SHP77 (cell line): Measurements from ENCODE around the gene DNAJC11.
"Not testable (repeated sequence)": the region's sequence is repeated elsewhere in the genome, so short reads cannot be mapped to it uniquely, and the experiment has no call there.

Source experiments
- DNase-seq, 2 experiments: peaks; one replicate each; lab custom pipeline; 2025; lab: John Stamatoyannopoulos, UW

Gene DNAJC11

DNA sequence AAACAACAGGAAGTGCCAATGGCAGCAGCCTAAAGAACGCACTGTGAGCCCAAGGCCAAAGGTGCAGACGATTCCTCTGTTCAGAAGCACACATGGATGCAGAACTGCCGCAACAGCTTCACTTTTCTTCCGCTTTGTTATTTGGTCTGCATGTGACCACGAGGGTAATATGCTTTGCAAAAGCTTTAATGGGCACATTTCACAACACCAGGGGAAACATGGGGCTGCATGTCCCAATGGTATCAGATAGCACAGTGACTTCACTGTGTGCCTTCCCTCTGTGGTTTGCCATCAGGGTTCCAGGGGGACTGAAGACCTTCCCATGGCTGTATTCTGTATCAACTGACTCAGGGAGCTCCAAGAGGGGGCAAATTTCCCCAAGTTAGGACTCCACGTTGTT is 48.6 kb downstream of the DNAJC11 start:
- DNase-seq = no peak

GRCh38 chr1:6651909-6652308 is 49.7 kb downstream of the DNAJC11 start:
- no peak for DNase-seq

DNA sequence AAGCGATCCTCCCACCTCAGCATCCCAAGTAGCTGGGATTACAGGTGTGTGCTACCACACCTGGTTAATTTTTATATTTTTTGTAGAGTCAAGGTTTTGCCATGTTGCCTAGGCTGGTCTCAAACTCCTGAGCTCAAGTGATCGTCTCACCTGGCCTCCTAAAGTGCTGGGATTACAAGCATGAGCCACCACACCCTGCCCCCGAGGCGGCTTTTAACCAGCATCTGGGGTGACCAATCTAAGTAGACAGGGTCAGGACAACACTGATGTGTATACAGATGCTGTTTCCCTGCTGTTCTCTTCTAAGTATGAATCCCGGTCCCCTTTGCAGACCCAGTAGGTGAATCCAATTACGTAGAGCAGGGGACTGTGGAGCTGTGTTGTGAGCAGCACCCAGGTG is 53.1 kb downstream of the DNAJC11 start:
- DNase-seq = no peak

GRCh38 chr1:6646499-6647148 is 55.0 kb downstream of the DNAJC11 start:
- DNase-seq = peak; percentile 10 to 44

DNA sequence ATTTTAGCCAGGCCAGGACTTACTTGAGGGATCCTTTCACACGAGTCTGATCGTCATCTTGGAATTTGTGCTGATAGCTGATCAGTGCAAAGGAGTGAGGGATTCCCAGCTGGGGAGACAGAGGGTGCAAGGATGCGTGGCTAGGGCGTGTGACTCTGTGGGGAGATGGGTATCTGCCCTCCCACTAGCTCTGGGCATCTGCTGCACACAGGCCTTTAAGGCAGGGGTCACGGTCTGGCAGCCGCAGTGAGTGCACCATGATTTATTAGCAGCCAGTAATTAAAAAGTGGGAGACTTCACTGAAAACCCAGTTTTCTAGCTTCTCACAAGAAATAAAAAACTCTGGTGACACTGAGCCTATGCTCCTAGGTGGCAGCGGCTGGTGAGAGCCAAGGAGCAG is 56.6 kb downstream of the DNAJC11 start:
- DNase-seq = no peak

DNA sequence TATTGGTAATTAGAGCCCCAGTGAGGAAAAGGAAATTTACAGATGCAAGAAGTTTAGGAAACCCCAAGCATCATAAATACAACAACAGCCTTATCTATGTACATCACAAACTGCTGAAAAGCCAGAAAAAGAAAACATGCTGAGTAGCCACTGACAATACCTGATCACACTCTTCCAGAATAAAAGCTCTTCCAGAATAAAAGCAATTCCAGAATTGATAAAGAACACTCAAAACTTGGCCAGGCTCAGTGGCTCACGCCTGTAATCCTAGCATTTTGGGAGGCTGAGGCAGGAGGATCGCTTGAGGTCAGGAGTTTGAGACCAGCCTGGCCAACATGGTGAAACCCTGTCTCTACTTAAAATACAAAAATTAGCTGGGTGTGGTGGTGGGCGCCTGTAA is 60.7 kb downstream of the DNAJC11 start:
- DNase-seq = not testable (repeated sequence)

DNA sequence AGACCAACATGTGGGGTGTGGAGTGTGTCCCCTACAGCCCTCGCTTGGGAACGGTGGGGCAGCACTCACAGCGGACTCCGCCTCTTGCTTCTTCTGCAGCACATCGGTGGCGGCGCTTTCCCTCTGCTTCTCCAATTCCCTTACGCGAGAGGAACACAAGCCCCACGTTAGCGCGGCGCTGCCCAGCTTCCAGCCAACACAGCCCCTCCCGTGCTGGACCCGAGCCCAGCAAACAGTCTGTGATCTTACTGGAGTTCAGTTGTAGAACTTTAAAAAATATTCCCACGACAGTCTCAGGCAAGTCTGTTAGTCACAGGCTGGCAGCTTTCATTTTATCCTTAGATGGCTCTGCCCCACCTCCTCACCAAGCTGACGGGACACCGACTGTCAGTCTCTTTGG is 63.4 kb downstream of the DNAJC11 start:
- DNase-seq = no peak

- no peak for DNase-seq
Observed at GRCh38 chr1:6637770-6638169, 63.8 kb downstream of the DNAJC11 start.

GRCh38 chr1:6636778-6637177 is 64.8 kb downstream of the DNAJC11 start:
- not testable (repeated sequence) for DNase-seq

DNA sequence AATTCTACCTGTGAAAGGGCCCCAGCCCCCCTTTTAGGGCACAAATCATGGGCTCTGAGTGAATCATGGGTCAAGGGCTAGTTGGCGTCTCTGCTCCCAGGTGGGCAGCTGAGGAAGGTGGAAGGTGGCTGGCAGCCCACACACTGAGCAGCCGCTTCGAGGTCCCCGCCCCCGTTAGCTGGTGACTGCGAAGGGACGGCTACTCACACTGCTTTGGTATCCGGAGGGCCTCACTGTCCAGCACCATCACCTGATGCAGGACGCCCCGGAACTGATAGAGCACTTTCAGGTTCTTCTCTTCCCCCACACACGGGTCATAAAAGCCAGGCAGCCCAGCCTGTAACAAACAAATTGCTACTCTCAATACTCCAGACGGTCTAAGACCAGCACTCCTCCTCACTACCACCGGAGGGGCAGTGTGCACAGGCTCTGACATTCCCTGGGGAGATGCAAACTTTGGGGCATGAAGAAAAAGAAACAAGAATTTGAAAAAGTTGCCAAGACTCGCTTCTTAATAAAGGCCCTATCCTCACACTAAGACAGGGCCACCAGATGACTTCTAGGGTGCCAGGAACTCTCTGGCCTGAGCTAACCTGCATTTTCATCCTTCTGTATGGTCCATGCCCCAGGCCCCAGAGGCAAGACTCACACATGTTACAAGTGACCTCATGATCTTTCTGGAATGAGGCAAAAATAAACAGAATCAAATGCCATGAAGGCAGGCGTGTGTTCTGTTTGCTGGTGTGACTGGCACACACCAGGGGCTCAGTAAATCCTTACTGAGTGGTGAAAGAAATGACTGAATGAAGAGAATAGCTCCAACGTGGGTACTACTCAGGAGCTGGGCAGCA is 65.5 kb downstream of the DNAJC11 start:
- no peak for DNase-seq

- DNase-seq = no peak
Observed at GRCh38 chr1:6635161-6635909, 66.3 kb downstream of the DNAJC11 start.

DNA sequence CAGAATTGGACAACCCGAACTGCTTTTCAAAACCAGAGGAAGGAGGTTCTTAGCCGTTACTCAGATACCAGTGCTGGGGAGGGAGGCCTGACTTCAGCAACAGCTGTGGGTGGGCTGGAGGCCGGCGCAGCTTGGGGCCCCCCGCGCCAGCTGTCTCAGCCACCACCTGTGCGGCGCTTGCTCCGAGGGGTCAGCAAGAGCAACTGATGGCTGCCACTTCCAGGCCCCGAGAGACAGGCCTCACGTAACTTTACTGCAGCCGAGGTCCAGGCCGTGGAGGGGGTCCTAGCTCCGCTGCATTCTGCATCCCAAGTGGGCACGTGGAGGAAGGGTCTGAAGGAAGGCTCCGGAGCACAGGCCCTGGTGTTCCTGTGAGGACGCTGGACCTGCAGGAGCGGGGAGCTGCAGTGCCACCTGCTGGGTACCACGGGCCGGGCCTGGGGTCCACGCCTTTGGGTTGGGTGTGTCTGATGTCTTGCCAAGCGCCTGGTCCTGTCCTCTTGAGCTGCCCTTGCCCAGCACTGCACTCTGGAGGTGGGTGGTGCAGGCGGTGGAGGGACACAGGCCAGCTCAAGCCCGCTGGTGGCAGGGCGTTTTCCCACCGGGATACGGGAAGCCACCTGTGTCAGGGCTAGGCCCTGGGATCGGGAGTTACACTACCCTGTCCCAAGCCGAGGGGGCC is 67.1 kb downstream of the DNAJC11 start:
- DNase-seq = peak; percentile 32 to 40

- DNase-seq = no peak
Observed at GRCh38 chr1:6632588-6633514, 68.8 kb downstream of the DNAJC11 start.

DNA sequence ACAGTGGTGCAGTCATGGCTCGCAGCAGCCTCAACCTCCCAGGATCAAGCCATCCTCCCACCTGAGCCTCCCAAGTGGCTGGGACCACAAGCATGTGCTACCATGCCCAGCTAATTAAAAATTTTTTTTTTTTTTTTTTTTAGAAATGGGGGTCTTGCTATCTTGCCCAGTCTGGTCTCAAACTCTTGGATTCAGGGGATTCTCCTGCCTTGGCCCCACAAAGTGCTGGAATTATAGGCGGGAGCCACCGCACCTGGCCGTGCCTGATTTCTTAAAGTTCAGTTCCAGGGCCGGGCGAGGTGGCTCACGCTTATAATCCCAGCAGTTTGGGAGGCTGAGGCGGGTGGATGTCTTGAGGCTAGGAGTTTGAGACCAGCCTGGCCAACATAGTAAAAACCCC is 70.6 kb downstream of the DNAJC11 start:
- no peak for DNase-seq

DNA sequence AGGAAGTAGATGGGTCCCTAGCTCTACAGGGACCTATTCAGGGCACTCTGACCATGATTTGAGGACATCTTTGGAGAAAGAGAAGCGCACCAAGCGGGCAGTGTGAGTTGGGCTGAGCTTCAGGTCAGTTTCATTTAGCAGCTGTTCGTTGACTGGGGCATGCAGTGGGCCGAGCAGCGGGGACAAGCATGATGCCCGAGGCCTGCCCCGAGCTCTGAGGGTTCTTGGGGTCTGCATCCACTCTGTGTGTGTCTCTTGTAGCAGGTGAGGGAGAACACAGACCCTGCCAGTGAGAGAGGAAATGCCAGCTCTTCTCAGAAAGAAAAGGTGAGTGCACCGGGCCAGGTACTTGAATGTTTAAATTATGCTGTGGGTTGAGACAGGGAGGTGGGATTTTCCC is 71.6 kb downstream of the DNAJC11 start:
- DNase-seq = no peak

GRCh38 chr1:6628971-6629479 is 72.6 kb downstream of the DNAJC11 start:
- no peak for DNase-seq

DNA sequence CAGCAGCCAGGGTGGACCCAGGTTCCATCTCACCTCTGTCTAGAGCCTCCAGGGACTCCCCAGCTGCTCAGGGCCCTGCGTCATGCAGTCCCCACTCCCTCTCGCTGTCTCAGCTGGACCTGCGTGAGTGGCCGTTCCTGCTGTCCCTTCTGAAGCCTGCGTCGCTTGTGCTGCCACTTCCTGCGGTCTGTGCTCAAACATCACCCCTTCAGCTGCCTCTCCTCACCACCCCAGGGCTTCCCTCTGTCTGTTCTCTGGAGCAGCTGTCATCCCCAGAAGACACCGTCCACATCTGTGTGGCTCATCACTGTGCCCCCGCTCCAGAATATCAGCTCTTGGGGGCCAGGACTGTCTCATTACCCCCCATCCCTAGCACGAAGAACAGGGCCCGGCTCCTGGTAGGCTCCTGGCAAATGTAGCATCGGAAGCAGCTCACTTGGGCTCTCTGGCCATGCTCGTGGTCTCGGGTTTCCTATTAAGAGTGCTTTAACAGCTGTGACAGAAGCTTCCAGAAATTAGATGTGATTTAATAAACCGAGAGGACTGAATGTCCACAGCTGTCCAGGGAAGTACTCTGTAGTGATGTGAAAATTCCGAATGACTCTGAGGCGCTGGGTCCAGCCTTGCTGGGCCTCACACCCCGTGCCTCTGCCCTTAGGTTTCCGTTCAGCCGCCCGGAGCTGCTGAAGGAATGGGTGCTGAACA is 73.6 kb downstream of the DNAJC11 start:
- DNase-seq = no peak

GRCh38 chr1:6627031-6627430 is 74.6 kb downstream of the DNAJC11 start:
- DNase-seq = no peak

DNA sequence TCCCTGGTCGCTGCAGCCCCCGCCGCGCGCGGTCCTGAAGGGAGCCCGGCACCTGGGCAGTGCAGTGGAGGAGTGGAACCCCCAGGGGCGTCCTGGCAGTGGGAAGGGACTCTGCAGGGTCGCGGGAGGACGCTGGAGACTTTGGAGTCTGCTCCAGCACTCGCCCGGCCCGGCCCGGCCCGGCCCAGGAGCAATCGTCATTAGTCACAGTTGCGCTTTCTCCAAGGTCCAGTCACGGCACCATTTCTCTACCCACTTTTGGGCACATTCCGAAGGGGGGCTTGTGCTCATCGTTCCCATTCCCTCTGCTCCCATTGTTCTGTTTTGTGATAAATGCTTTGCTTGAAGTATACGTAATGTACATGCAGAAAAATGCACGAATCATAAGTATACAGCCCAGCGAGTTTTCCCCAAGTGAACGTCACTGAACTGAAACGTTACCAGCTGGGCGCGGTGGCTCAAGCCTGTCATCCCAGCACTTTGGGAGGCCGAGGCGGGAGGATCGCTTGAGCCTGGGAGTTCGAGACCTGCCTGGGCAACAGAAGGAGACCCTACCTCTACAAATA is 75.9 kb downstream of the DNAJC11 start:
- no peak for DNase-seq
